Nephron (organoid): ENCODE results near the gene EXOSC5.
"Not testable (repeated sequence)": the region's sequence is repeated elsewhere in the genome, so short reads cannot be mapped to it uniquely, and the experiment has no call there.

Source experiments
- H3K27ac Mint-ChIP-seq, 3 experiments: 2 replicates each; pipeline ENCODE4 v1.8.0; 2020; ENCODE audit warnings: mixed read lengths in 3 of 3, mild to moderate bottlenecking in 2 of 3, moderate library complexity in 1 of 3
- H3K27me3 Mint-ChIP-seq: 2 replicates; pipeline ENCODE4 v1.8.0; 2021; ENCODE audit warnings: low read depth, mild to moderate bottlenecking, moderate library complexity, mixed read lengths
- H3K36me3 Mint-ChIP-seq: 2 replicates; pipeline ENCODE4 v1.8.0; 2020; ENCODE audit warnings: low read depth, mixed read lengths
- H3K4me1 Mint-ChIP-seq: 2 replicates; pipeline ENCODE4 v1.8.0; 2020; ENCODE audit warnings: mixed read lengths
- H3K4me3 Mint-ChIP-seq, 3 experiments: 2 replicates each; pipeline ENCODE4 v1.8.0; 2020; ENCODE audit warnings: mild to moderate bottlenecking in 3 of 3, mixed read lengths in 3 of 3, moderate library complexity in 2 of 3
- H3K9me3 Mint-ChIP-seq: 2 replicates; pipeline ENCODE4 v1.8.0; 2020; ENCODE audit warnings: mixed read lengths
- TF ChIP-seq, protein P1 (sequence below), 3 experiments: fragments of 200-600 bp; sonication (generic); IDR thresholded peaks; one replicate each; pipeline ENCODE4 v1.5.0; 2021; ENCODE audit warnings: antibody characterized with exemption in 3 of 3; ENCODE audit not compliant: unreplicated experiment in 3 of 3

EXOSC5 gene

DNA sequence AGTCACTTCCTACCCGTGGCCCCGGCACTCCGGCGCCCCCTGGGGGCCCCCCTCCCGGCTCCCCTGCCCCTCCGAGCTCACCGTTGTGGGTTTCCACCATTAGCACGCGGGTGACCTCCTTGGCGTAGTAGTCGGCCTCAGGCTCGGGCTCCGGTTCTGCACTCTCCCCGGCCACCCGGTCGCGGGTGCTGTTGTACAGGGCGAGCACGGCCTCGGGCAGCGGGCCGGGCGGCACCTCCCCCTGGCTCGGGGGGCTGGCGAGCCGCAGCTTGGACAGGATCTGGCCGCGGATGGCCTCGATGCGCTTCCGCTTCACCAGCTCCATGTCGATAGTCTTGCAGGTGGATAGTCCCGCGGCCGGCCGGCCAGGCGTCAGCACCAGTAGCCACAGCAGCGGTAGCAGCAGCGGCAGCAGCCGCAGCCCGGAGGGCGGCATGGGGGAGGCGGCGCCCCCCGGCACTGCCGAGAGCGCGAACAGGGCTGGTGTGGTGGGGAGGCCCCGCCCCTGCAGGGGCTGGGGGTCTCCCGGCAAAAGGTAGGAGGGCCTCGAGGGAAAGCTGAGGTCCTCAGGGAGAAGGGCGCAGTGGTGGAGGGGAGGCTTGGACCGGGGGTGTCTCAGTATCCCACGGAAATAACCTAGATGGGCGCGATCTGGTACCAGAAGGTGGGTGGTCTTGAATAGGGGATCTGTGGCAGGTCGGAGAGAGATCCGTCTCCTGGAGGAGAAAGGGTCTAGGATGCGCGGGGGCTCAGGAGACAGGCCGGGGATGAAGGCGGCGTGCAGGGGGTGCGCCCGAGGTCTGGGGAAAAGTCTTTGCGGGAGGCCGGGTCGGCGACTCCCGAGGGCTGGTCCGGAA lies 44.3 kb downstream of the EXOSC5 start:
- peaks cover 4% of the 10 kb centered on the region for H3K36me3 Mint-ChIP-seq
- peaks cover 53% of the 10 kb centered on the region for H3K27me3 Mint-ChIP-seq
- TF ChIP-seq, protein P1, sequence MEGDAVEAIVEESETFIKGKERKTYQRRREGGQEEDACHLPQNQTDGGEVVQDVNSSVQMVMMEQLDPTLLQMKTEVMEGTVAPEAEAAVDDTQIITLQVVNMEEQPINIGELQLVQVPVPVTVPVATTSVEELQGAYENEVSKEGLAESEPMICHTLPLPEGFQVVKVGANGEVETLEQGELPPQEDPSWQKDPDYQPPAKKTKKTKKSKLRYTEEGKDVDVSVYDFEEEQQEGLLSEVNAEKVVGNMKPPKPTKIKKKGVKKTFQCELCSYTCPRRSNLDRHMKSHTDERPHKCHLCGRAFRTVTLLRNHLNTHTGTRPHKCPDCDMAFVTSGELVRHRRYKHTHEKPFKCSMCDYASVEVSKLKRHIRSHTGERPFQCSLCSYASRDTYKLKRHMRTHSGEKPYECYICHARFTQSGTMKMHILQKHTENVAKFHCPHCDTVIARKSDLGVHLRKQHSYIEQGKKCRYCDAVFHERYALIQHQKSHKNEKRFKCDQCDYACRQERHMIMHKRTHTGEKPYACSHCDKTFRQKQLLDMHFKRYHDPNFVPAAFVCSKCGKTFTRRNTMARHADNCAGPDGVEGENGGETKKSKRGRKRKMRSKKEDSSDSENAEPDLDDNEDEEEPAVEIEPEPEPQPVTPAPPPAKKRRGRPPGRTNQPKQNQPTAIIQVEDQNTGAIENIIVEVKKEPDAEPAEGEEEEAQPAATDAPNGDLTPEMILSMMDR (IDR thresholded peaks at IDR 0.05; ENCODE audit: unreplicated experiment in 3 of 3) = peak; percentile 9 to 41 (median 28)
- H3K4me3 Mint-ChIP-seq = peak overlapping the region; percentile 88 to 96 (median 95)
- no peaks in the 10 kb centered on the region for H3K9me3 Mint-ChIP-seq
- H3K27ac Mint-ChIP-seq = peak overlapping the region; percentile 37 to 70 (median 58)
- H3K4me1 Mint-ChIP-seq = peaks cover 26% of the 10 kb centered on the region

DNA sequence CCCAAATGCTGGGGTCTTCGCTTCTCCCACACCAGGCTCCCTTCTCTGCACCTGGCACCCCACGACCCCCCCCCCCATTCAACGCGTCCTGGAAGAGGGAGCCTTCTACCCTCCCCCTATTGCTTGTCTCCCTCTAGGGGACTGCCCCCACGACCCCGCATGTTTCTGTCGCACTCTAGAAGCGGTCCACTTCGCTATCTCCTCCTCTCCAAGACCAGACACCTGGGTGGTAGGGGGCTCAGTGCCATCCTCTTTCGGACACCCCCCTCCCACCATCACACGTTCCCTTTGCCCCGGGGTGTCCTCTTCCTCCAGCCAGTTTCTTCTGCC lies 44.9 kb downstream of the EXOSC5 start:
- Mint-ChIP-seq H3K27me3 (peaks cover 53% of the 10 kb centered on the region), H3K4me1 (peaks cover 26% of the 10 kb centered on the region), H3K36me3 (peaks cover 4% of the 10 kb centered on the region), H3K9me3 (no peaks in the 10 kb centered on the region), H3K4me3 (peak overlapping the region; percentile 88 to 96 (median 95)), H3K27ac (peak overlapping the region in 2 of 3 experiments; percentile 26 to 42)
- TF ChIP-seq, protein P1 (IDR thresholded peaks at IDR 0.05; ENCODE audit: unreplicated experiment in 3 of 3) = no peak

DNA sequence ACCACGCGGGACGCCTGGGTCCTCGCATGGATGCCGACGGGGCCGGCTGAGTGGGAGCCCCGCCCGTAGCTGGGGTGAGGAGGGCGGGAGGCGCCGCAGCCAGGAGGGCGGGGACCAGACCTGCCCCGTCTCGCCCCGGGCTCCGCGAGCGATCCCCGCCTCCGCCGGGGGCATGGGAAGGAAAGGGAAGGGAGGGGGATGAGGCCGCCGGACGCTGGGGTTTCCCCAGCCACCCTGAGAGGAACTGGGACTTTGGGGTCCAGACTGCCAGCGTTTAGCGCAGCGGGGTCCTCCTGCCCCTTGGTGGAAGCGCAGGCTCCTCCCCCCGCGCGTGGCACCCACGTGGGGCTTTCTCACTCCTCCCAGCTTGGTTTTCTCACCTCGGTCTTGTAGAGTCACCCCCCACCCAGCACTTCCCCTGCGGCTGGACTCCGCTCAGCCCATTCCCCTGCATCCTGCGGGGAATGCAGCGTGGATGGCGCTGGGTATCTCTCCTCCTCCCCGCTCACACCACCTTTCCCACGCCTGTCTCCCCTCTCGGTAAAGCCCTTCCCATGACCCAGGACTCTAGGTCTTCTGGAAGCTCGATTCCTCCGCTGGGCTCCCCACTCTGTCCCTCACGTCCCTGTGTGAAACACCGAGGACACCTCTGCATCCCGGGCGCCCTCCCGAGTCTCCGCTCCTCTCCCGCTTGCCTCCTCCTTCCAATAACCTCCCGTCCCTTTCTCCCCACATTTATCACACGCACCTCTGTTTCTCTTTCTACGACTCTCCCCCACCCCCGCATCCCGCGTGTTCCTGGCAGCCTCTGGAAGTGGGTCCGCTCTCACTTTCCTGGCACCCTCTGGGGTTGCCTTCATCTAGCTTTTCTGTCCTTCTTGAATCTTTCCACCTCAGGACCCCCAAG lies 45.6 kb downstream of the EXOSC5 start:
- TF ChIP-seq, protein P1 (IDR thresholded peaks at IDR 0.05; ENCODE audit: unreplicated experiment in 3 of 3) = no peak
- H3K27ac Mint-ChIP-seq = peak overlapping the region; percentile 19 to 42 (median 26)
- no peaks in the 10 kb centered on the region for H3K9me3 Mint-ChIP-seq
- H3K4me3 Mint-ChIP-seq = peak overlapping the region; percentile 88 to 97 (median 96)
- peaks cover 53% of the 10 kb centered on the region for H3K27me3 Mint-ChIP-seq
- H3K4me1 Mint-ChIP-seq = peaks cover 26% of the 10 kb centered on the region
- peaks cover 4% of the 10 kb centered on the region for H3K36me3 Mint-ChIP-seq

DNA sequence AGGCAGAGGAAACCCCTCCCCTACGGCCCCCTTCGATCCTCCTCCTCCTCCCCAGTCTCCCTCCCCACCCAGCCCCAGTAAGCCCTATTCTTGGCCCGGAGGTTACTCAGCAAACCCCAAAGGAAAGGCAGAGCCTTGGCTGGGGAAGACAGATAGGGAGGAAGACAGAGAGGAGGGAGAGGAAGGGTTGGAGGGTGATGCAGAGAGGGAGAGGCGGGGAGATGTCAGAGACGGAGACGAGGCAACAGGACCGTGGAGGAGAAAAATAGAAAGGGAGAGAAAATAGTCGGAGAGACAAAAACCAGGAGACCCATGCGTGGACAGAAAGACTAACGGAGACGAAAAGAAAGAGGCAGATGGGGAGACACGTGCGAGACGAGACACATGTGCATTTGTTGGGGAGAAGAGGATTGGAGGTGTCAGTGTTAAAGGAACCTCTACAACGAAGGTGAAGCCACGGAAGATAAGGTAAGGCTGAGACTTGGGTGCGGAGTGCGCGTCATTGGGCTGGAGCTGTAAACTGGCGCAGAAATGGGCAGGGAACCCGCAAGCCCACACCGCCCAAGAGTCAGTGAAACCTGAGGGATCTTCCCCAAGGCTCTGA lies 46.3 kb downstream of the EXOSC5 start:
- no peaks in the 10 kb centered on the region for H3K9me3 Mint-ChIP-seq
- peaks cover 26% of the 10 kb centered on the region for H3K4me1 Mint-ChIP-seq
- TF ChIP-seq, protein P1 (IDR thresholded peaks at IDR 0.05; ENCODE audit: unreplicated experiment in 3 of 3) = no peak
- H3K27ac Mint-ChIP-seq = peak overlapping the region; percentile 19 to 75 (median 43)
- H3K4me3 Mint-ChIP-seq = peak overlapping the region; percentile 87 to 97 (median 89)
- peaks cover 4% of the 10 kb centered on the region for H3K36me3 Mint-ChIP-seq
- peaks cover 53% of the 10 kb centered on the region for H3K27me3 Mint-ChIP-seq

DNA sequence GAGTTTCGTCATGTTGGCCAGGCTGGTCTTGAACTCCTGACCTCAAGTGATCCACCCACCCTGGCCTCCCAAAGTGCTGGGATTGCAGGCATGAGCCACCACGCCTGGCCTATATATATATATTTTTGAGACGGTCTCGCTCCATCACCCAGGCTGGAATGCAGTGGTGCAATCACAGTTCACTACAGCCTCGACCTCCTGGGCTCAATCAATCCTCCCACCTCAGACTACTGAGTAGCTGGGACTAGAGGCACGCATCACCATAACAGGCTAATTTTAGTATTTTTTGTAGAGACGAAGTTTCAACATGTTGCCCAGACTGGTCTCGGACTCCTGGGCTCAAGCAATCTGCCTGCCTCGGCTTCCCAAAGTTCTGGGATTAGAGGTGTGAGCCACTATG lies 50.2 kb downstream of the EXOSC5 start:
- H3K4me3 Mint-ChIP-seq, H3K27ac Mint-ChIP-seq, H3K9me3 Mint-ChIP-seq, H3K36me3 Mint-ChIP-seq: not testable (repeated sequence)
- Mint-ChIP-seq H3K27me3 (peaks cover 30% of the 10 kb centered on the region), H3K4me1 (peaks cover 11% of the 10 kb centered on the region)

DNA sequence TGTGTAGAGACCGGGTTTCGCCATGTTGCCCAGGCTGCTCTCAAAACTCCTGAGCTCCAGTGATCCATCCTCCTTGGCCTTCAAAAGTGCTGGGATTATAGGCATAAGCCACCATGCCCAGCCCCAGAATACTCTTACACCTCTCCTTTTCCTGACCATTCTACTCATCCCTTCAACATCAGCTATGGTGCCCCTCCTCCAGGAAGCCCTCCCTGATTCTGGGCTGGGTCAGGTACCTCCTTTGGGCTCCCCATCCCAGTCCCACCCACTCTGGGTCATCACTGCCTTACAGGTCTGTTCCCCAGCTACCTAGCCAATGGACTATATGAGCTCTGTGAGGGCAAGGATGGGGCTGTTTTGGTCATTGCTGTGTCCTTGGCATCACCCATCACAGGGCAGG lies 53.0 kb downstream of the EXOSC5 start:
- peaks cover 5% of the 10 kb centered on the region for H3K27me3 Mint-ChIP-seq
- H3K4me1 Mint-ChIP-seq = no peaks in the 10 kb centered on the region
- H3K9me3 Mint-ChIP-seq = no peaks in the 10 kb centered on the region

More for the DNA sequence above, 53.0 kb downstream of the EXOSC5 start:
- TF ChIP-seq, protein P1 (IDR thresholded peaks at IDR 0.05; ENCODE audit: unreplicated experiment in 3 of 3) = no peak
- Mint-ChIP-seq H3K27ac (no peak overlapping the region), H3K4me3 (no peak overlapping the region), H3K36me3 (peaks cover 19% of the 10 kb centered on the region)
